GM21515 (cell line): ENCODE measurements around the gene RAP1GAP2.
"Not testable (repeated sequence)": the region's sequence is repeated elsewhere in the genome, so short reads cannot be mapped to it uniquely, and the experiment has no call there.

ENCODE experiments used
- ATAC-seq: cut with Tn5 transposase; IDR thresholded peaks from one replicate; pipeline ENCODE4 v1.9.1; 2021; ENCODE audit not compliant: unreplicated experiment

Gene RAP1GAP2

DNA sequence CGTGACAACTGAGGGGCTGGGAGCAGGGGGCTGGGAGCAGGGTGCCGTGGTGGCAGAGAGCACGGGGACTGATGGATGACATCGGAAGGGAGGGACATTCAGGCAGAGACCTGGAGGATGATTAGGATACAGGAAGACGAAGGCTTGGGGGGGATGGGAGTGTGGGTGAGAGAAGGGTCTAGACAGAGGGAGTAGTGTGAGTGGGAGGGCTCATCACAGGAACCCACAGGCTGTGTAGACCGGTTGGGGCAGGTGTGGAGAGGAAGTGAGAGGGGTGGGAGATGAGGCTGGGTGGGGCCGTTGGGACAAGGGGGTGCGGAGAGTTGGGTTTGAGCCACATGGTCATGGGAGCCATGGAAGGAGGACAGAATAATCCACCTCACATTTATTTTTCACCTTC is 83.8 kb downstream of the RAP1GAP2 start:
- no peak for ATAC-seq

GRCh38 chr17:2881295-2881694 is 85.1 kb downstream of the RAP1GAP2 start:
- ATAC-seq = no peak

GRCh38 chr17:2883544-2884213 is 87.4 kb downstream of the RAP1GAP2 start:
- ATAC-seq = no peak

DNA sequence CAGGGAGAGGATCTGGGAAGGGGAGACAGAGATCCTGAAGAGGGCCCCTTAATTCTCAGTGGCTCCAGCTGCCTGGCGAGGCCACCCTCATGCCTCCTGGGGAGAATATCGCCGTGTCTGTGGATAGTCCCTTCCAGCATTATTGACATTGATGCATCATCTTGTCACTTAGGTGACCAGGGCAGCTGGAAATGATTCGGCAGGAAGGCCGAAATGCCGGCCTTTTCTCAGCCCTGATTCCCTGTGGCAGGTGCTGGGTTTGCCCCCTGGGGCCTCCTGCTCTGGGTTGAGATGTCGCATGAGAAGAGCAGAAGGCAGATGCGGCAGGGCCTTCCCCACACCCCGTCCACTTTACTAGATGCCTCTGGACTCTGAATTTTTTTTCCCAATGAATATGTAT is 89.5 kb downstream of the RAP1GAP2 start:
- no peak for ATAC-seq

DNA sequence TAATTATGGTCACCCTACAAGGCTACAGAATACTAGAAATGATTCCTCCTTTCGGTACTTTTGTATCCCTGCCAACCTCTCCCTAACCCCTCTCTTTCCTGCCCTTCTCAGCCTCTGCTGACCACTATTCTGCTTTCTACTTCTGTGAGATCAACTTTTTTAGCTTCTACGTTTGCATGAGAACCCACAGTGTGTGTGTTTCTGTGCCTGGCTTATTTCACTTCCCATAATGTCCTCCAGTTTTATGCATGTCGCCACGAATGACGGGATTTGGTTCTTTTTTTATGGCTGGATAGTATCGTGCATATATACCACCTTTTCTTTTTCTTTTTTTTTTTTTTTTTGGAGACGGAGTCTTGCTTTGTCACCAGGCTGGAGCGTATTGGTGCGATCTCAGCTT is 92.1 kb downstream of the RAP1GAP2 start:
- ATAC-seq = no peak

DNA sequence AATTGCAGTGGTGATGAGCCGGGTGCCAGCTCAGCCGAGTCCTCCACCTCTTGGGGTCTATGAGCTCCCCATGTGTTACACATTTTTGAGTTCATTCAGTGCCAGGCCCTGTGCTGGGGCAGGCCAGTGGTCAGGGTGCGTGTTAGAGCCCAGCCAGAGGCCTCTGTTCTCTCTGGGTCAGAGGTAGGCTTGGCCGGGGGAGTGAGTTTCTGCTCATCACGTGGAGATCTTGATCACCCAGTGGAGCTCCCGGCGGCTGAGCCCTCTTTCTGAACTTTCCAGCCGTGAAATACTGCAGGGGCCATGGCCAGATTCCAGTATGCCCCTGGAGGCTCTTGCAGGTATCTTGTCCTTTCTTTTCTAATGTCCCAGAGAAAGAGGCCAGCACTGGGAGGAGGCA is 93.0 kb downstream of the RAP1GAP2 start:
- no peak for ATAC-seq

DNA sequence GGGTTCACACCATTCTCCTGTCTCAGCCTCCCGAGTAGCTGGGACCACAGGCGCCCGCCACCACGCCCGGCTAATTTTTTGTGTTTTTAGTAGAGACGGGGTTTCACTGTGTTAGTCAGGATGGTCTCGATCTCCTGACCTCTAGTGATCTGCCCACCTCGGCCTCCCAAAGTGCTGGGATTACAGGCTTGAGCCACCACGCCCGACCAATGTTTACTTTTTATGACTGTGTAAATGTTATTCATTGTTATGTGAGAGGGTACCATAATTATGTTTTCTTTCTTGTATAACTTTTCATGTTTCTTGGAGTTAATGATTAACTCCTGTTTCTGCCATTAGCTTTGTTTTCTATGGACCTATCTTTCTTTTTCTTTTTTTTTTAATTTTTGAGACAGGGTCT is 94.5 kb downstream of the RAP1GAP2 start:
- not testable (repeated sequence) for ATAC-seq

GRCh38 chr17:2892305-2892971 is 96.2 kb downstream of the RAP1GAP2 start:
- no peak for ATAC-seq

DNA sequence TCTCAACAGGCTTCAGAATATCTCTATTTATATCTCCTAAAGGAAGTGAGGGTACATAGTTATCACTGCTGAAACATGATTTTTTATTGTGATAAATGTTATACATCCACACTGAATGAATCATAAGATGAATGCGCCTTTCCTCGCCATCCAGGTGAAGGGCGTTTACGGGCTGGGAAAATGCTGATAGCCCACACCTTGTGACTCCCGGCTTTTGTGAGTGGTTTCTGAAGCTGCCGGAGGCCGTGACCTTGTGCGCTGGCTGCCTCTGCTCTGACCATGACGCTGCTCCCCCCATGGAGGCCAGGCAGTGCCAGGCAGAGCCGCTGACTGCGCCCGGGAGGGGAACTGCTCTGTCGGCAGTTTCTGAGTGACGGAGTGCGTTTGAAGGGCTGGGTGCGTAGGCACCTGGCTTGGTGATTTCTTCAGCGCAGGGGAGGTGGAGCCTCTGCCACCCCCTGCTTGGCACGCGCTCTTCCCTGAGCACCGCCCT is 97.2 kb downstream of the RAP1GAP2 start:
- no peak for ATAC-seq

DNA sequence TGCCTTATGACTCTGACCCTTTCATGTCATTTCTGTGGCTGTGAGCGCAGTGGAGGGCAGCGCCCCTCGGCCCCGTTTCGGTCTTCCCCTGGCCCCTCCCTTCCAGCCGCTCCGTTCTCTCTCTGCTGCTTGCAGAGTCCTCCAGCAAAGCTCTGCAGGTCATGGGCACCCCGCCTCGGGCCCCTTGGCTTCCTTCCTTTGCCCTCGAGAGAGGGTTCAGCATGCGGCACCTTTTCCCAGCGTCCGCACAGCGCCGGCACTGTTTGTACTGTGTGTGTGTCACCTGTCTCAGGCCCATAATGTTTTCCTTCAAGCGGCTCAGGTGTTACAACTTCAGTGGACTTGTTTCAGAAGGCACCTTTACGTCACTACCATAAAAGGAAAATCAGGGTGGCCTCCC is 98.5 kb downstream of the RAP1GAP2 start:
- ATAC-seq = no peak

DNA sequence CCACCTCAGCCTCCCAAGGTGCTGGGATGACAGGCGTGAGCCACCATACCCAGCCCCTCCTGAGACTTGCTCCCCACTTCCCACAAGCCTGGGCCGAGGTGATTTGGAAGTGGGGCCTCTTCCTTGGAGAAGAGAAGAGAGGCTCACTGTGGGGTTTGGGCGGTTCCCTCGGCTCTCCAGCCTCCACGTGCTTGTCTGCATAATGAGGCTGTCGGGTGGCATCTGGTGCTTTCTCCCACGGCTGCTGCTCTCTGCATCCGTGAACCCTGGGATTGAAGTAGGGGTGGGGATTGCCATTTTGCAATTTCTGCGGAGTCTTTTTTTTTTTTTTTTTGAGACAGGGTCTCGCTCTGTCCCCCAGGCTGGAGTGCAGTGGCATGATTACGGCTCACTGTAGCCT is 101.4 kb downstream of the RAP1GAP2 start:
- ATAC-seq = no peak

GRCh38 chr17:2898255-2898926 is 102.2 kb downstream of the RAP1GAP2 start:
- no peak for ATAC-seq

- ATAC-seq = no peak
Observed at GRCh38 chr17:2899906-2900305, 103.7 kb downstream of the RAP1GAP2 start.

DNA sequence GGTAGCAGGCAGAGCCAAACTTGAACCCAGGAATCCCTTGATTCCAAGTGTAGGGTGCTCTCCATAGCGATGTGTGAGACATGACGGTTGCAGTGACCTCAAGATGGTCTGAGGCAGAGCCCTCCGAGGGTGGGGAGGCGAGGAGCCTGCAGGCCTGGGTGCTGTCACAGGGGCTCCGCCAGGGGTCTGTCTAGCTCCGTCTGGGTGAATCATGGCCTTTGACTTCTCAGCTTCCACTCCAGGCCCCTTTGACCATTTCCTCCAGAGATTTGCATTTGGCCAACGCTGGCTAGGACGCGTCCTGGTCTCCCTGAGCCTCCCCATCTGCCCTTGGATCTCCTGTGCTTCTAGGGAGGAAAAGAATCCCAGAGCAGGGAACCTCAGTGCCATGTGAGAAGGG is 104.6 kb downstream of the RAP1GAP2 start:
- ATAC-seq = no peak

- no peak for ATAC-seq
Observed at GRCh38 chr17:2901582-2901981, 105.3 kb downstream of the RAP1GAP2 start.

DNA sequence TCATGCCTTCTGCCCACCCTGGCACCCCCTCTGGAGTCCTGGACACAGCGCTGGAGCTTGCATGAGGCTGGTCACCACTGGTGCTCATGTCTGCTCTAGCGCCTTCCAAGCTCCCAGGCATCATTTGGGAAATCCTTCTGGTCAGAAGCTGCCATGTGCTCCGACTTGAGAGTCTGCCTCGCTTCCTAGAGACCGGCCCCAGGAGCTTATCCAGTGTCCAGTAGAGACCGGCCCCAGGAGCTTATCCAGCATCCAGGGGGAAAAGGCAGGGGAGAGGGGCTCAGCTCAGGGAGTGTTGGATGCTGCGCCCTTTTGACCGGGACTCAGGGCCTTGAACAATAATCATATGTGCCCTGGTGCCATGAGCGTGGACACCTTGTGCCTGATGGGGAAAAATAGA is 106.3 kb downstream of the RAP1GAP2 start:
- ATAC-seq = no peak

GRCh38 chr17:2903193-2903974 is 107.1 kb downstream of the RAP1GAP2 start:
- no peak for ATAC-seq

GRCh38 chr17:2904135-2904534 is 107.9 kb downstream of the RAP1GAP2 start:
- no peak for ATAC-seq

DNA sequence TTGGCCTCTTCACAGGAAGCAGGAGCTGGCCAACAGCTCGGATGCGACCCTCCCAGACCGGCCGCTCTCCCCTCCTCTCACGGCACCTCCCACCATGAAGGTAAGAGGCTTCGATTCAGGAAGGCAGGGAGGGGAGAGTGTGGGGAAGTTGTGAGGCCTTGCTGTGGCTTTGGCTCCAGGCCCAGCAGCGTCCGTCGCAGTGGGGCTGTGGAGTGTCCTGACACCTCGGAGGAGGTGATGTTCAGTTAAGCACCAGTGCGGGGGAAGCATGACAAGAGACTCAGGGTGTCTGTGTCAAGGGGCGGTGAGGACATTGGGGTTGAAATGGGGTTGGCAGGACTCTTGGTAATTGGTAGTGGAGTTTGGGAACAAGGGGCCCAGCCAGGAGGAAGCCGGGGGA is 109.0 kb downstream of the RAP1GAP2 start:
- ATAC-seq = no peak

- no peak for ATAC-seq
Observed at GRCh38 chr17:2905696-2906501, 109.7 kb downstream of the RAP1GAP2 start.

DNA sequence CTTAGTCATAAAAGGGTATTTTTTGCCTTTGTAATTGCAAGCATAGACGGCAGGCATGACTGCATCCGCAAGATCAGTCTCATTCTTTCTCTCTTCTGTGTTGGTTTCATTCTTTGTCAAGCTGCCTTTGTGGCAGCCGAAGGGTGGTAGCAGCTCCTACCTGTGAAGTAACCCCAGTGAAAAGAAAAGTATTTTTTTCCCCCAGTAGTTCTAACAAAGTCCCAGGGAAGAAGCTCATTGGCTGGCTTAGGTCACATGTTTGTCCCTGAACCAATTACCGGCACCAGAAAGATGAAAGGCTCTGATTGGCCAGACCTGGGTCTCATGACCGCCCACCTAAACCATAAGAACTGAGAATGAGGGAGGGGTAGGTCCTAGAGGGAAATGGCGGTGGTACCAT is 110.7 kb downstream of the RAP1GAP2 start:
- no peak for ATAC-seq
